Liver (tissue), 9 donors: ENCODE data around the gene TNFRSF13B. TPM values are rescaled to one million over a fixed set of nuclear protein-coding genes. Genes with fewer than 3 reads are reported as not detected.

Experiments used
- DNase-seq: peaks from one replicate; pipeline ENCODE4 v3.0.0-alpha.2; 2017; ENCODE audit warnings: low spot score
- H3K27ac ChIP-seq, 2 donors: one replicate each; pipeline ENCODE4 v1.7.0; 2013; ENCODE audit warnings: inconsistent platforms in 2 of 2, low read length in 2 of 2, control low read depth in 1 of 2, low read depth in 1 of 2, mild to moderate bottlenecking in 1 of 2
- H3K27me3 ChIP-seq, 4 donors: one replicate each; pipeline versions ENCODE4 v1.6.1 to v1.7.0; 2013; ENCODE audit warnings: low read length in 3 of 4, inconsistent platforms in 1 of 4, mild to moderate bottlenecking in 1 of 4, moderate library complexity in 1 of 4; ENCODE audit not compliant: control insufficient read depth in 4 of 4, insufficient read depth in 4 of 4
- H3K36me3 ChIP-seq, 4 donors: one replicate each; pipeline versions ENCODE4 v1.6.1 to v1.7.0; 2013; ENCODE audit warnings: low read length in 3 of 4, mild to moderate bottlenecking in 3 of 4, low read depth in 1 of 4, moderate library complexity in 1 of 4; ENCODE audit not compliant: control insufficient read depth in 4 of 4, insufficient read depth in 3 of 4
- H3K4me1 ChIP-seq, 4 donors: one replicate each; pipeline versions ENCODE4 v1.6.1 to v1.7.0; 2013; ENCODE audit warnings: low read length in 3 of 4, mild to moderate bottlenecking in 3 of 4, moderate library complexity in 1 of 4; ENCODE audit not compliant: control insufficient read depth in 4 of 4, insufficient read depth in 4 of 4
- H3K4me3 ChIP-seq, 3 donors: one replicate each; pipeline versions ENCODE4 v1.6.1 to v1.7.0; 2013; ENCODE audit warnings: low read length in 3 of 3, control low read depth in 1 of 3, low read depth in 1 of 3, mild to moderate bottlenecking in 1 of 3
- H3K9ac ChIP-seq, 2 donors: one replicate each; pipeline ENCODE4 v1.7.0; 2013; ENCODE audit warnings: low read length in 2 of 2, mild to moderate bottlenecking in 2 of 2, moderate library complexity in 2 of 2, control low read depth in 1 of 2, low read depth in 1 of 2
- H3K9me3 ChIP-seq, 4 donors: one replicate each; pipeline versions ENCODE4 v1.6.1 to v1.7.0; 2013; ENCODE audit warnings: low read length in 3 of 4; ENCODE audit not compliant: control insufficient read depth in 4 of 4
- EGR1 ChIP-seq, 2 donors: IDR thresholded peaks; 2 replicates each; pipeline ENCODE4 v1.6.1; 2016 to 2018; ENCODE audit warnings: antibody characterized with exemption in 2 of 2, low read depth in 2 of 2
- FOXA1 ChIP-seq: IDR thresholded peaks from 2 replicates; pipeline ENCODE4 v1.6.1; 2016; ENCODE audit warnings: antibody characterized with exemption
- FOXA2 ChIP-seq: IDR thresholded peaks from 2 replicates; pipeline ENCODE4 v1.6.1; 2016; ENCODE audit warnings: antibody characterized with exemption
- GABPA ChIP-seq, 2 donors: IDR thresholded peaks in 1 of 2; conservative IDR thresholded peaks in 1 of 2; 2 replicates each; pipeline ENCODE4 v1.6.1; 2016; ENCODE audit warnings: antibody characterized with exemption in 2 of 2, mild to moderate bottlenecking in 1 of 2, moderate library complexity in 1 of 2
- HNF4A ChIP-seq, 2 donors: conservative IDR thresholded peaks; 2 replicates each; pipeline ENCODE4 v1.6.1; 2016; ENCODE audit warnings: antibody characterized with exemption in 2 of 2, mild to moderate bottlenecking in 2 of 2
- HNF4G ChIP-seq: IDR thresholded peaks from 2 replicates; pipeline ENCODE4 v1.6.1; 2016; ENCODE audit warnings: antibody characterized with exemption
- JUND ChIP-seq, 2 donors: IDR thresholded peaks; 2 replicates each; pipeline ENCODE4 v1.6.1; 2016; ENCODE audit warnings: antibody characterized with exemption in 2 of 2
- NR2F2 ChIP-seq: IDR thresholded peaks from 2 replicates; pipeline ENCODE4 v1.6.1; 2016; ENCODE audit warnings: antibody characterized with exemption
- RAD21 ChIP-seq, 2 donors: IDR thresholded peaks; 2 replicates each; pipeline ENCODE4 v1.6.1; 2016; ENCODE audit warnings: antibody characterized with exemption in 2 of 2, mild to moderate bottlenecking in 2 of 2
- RXRA ChIP-seq, 2 donors: IDR thresholded peaks; 2 replicates each; pipeline ENCODE4 v1.6.1; 2017 to 2018; ENCODE audit warnings: antibody characterized with exemption in 2 of 2, mild to moderate bottlenecking in 1 of 2
- SP1 ChIP-seq: IDR thresholded peaks from 2 replicates; pipeline ENCODE4 v1.6.1; 2018; ENCODE audit warnings: antibody characterized with exemption, mild to moderate bottlenecking
- TAF1 ChIP-seq: conservative IDR thresholded peaks from 2 replicates; pipeline ENCODE4 v1.6.1; 2016; ENCODE audit warnings: antibody characterized with exemption, mild to moderate bottlenecking
- WGBS: extraction: QIAGEN DNeasy Blood & Tissue Kit; methylation state at CpG from one replicate; pipeline ENCODE4 v1.1.7; 2013; 5-methylcytosine and 5-hydroxymethylcytosine counted together
- polyA plus RNA-seq, 2 donors: library from polyadenylated mRNA; stranded (reverse) in 1 of 2; unstranded in 1 of 2; fragments of 200-250 nt in 1 of 2; fragments of >200 nt in 1 of 2; fragmentation: Nextera tagmentation in 1 of 2; extraction: Ambion mirVana in 1 of 2; gene quantifications; one replicate each; pipeline versions ENCODE4 v1.2.1 to v1.2.3, GENCODE V29; 2013 to 2015
- total RNA-seq, 2 donors: library from RNA; depleted of rRNA; stranded (reverse); fragments of >200 nt; gene quantifications; one replicate each; pipeline ENCODE4 v1.2.3, GENCODE V29; 2014
- TF ChIP-seq, protein P1 (sequence below): IDR thresholded peaks from 2 replicates; pipeline ENCODE4 v1.6.1; 2016; ENCODE audit warnings: antibody characterized with exemption
- TF ChIP-seq, protein P2 (sequence below): IDR thresholded peaks from 2 replicates; pipeline ENCODE4 v1.6.1; 2016; ENCODE audit warnings: antibody characterized with exemption
- TF ChIP-seq, protein P3 (sequence below): IDR thresholded peaks from 2 replicates; pipeline ENCODE4 v1.6.1; 2016; ENCODE audit warnings: antibody characterized with exemption, mild to moderate bottlenecking
- TF ChIP-seq, protein P4 (sequence below): fragments of 150-350 bp; IDR thresholded peaks from 2 replicates; pipeline ENCODE4 v1.5.1; 2017; ENCODE audit warnings: improper control_type of control experiment, low read depth, low read length; ENCODE audit not compliant: missing input control
- donor health status: healthy.
- donor health status: healthy.
- donor health status: healthy.
- donor health status: healthy.
- donor health status: healthy.

Gene TNFRSF13B
- total and polyA plus RNA-seq, 4 donors: 0.17 to 0.26 TPM; not detected in 2

DNA sequence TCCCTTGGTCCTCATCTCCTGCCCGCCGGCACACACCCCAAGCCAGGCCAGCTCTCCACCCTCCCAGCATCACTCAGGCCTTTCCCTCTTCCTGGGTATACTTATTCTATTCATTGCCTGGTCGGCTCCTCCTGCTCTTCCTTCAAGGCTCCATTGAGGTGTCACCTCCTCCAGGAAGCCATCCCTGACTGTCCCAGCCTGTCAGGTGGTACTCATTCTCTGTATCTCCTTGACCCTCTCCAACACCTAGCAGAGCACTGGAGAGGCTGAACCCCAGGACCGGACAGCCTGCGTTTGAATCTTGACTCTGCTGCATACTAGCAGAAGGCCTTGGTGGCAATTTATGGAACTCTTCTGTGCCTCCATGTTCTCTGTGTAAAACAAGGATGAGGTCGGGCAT is 428 bp upstream of the TNFRSF13B start (continued):
- TF ChIP-seq, protein P1, sequence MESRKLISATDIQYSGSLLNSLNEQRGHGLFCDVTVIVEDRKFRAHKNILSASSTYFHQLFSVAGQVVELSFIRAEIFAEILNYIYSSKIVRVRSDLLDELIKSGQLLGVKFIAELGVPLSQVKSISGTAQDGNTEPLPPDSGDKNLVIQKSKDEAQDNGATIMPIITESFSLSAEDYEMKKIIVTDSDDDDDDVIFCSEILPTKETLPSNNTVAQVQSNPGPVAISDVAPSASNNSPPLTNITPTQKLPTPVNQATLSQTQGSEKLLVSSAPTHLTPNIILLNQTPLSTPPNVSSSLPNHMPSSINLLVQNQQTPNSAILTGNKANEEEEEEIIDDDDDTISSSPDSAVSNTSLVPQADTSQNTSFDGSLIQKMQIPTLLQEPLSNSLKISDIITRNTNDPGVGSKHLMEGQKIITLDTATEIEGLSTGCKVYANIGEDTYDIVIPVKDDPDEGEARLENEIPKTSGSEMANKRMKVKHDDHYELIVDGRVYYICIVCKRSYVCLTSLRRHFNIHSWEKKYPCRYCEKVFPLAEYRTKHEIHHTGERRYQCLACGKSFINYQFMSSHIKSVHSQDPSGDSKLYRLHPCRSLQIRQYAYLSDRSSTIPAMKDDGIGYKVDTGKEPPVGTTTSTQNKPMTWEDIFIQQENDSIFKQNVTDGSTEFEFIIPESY: no peak
- no peak for TF ChIP-seq FOXA1
- no peak for TF ChIP-seq RAD21 (IDR thresholded peaks at IDR 0.05)
- no peak for TF ChIP-seq RXRA (IDR thresholded peaks at IDR 0.05)
- no peak for TF ChIP-seq HNF4G
- no peak for TF ChIP-seq FOXA2
- TF ChIP-seq HNF4A (conservative IDR thresholded peaks at IDR 0.05): no peak

DNA sequence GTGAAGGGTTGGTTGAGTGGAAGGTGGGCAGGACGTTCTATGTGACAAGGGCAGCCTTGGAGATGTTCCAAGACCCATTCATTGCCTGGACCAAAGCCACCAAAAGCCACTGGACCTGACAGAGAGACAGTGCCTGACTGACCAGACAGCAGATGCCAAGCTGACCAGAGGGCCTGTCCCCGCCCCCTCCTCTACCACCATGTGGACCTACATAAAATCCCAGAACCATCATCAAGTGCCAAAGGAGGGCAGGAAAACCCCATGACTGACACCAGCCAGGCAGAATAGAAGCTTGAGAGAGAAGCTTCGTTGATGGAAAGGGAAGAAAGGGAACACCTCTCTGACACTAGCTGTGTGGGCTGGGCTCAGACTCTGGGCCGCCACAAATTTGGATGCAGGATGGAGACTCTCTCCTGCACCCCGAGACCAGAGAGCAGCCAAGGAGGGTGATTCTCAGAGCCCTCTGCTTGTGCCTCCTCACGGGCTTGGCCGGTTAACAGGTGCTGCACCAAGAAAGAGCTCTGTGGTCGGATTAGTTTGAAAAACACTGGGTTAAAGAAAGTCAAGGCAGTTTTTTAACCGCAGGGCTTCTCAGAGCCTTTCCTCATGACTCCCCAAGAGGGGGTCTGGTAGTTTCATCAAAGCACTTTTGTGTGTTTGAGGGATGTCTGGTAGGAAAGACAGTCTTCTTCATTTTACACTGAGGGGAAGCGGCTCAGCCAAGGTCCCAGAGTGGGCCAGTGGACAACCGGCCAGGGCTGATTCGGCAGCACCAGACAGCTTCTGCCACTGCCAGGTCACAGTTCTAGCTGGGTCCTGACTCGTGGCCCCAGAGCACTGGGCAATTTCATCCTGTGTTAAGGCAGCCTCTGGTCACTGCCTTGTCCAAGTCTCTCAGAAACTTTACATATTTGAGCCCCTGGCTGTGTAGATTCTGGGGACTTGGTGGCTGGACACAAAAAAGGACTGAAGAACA is 1.7 kb downstream of the TNFRSF13B start:
- no peaks in the 10 kb centered on the region for H3K9me3 ChIP-seq
- 73% methylated on average over 13 of the region's 13 CpGs for WGBS
- H3K27me3 ChIP-seq: no peaks in the 10 kb centered on the region
- DNase-seq: no peak
- H3K27ac ChIP-seq: no peak overlapping the region
- H3K4me3 ChIP-seq: no peak overlapping the region
- no peaks in the 10 kb centered on the region for H3K4me1 ChIP-seq
- no peaks in the 10 kb centered on the region for H3K36me3 ChIP-seq
- TF ChIP-seq, protein P1: no peak
- no peak for TF ChIP-seq HNF4A (conservative IDR thresholded peaks at IDR 0.05)
- TF ChIP-seq, protein P2, sequence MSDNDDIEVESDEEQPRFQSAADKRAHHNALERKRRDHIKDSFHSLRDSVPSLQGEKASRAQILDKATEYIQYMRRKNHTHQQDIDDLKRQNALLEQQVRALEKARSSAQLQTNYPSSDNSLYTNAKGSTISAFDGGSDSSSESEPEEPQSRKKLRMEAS: no peak
- no peak for TF ChIP-seq HNF4G
- TF ChIP-seq TAF1: no peak
- no peak for TF ChIP-seq FOXA1
- TF ChIP-seq, protein P3, sequence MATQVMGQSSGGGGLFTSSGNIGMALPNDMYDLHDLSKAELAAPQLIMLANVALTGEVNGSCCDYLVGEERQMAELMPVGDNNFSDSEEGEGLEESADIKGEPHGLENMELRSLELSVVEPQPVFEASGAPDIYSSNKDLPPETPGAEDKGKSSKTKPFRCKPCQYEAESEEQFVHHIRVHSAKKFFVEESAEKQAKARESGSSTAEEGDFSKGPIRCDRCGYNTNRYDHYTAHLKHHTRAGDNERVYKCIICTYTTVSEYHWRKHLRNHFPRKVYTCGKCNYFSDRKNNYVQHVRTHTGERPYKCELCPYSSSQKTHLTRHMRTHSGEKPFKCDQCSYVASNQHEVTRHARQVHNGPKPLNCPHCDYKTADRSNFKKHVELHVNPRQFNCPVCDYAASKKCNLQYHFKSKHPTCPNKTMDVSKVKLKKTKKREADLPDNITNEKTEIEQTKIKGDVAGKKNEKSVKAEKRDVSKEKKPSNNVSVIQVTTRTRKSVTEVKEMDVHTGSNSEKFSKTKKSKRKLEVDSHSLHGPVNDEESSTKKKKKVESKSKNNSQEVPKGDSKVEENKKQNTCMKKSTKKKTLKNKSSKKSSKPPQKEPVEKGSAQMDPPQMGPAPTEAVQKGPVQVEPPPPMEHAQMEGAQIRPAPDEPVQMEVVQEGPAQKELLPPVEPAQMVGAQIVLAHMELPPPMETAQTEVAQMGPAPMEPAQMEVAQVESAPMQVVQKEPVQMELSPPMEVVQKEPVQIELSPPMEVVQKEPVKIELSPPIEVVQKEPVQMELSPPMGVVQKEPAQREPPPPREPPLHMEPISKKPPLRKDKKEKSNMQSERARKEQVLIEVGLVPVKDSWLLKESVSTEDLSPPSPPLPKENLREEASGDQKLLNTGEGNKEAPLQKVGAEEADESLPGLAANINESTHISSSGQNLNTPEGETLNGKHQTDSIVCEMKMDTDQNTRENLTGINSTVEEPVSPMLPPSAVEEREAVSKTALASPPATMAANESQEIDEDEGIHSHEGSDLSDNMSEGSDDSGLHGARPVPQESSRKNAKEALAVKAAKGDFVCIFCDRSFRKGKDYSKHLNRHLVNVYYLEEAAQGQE: no peak
- TF ChIP-seq RXRA (IDR thresholded peaks at IDR 0.05): no peak
- TF ChIP-seq NR2F2: no peak
- no peak for TF ChIP-seq EGR1 (IDR thresholded peaks at IDR 0.05; ENCODE audit: low read depth in 2 of 2)
- TF ChIP-seq JUND (IDR thresholded peaks at IDR 0.05): no peak
- TF ChIP-seq GABPA (IDR thresholded peaks at IDR 0.05 in 1 of 2, conservative IDR thresholded peaks at IDR 0.05 in 1 of 2): no peak
- TF ChIP-seq, protein P4, sequence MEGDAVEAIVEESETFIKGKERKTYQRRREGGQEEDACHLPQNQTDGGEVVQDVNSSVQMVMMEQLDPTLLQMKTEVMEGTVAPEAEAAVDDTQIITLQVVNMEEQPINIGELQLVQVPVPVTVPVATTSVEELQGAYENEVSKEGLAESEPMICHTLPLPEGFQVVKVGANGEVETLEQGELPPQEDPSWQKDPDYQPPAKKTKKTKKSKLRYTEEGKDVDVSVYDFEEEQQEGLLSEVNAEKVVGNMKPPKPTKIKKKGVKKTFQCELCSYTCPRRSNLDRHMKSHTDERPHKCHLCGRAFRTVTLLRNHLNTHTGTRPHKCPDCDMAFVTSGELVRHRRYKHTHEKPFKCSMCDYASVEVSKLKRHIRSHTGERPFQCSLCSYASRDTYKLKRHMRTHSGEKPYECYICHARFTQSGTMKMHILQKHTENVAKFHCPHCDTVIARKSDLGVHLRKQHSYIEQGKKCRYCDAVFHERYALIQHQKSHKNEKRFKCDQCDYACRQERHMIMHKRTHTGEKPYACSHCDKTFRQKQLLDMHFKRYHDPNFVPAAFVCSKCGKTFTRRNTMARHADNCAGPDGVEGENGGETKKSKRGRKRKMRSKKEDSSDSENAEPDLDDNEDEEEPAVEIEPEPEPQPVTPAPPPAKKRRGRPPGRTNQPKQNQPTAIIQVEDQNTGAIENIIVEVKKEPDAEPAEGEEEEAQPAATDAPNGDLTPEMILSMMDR: no peak
- no peak for TF ChIP-seq SP1
- no peak overlapping the region for H3K9ac ChIP-seq
